Ramos (cell line): ENCODE results near the gene CNN2.

Source experiments
- in situ Hi-C: fragments of 300-500 bp; cut with MboI; formaldehyde crosslinking; loops from one replicate; pipeline ENCODE4 v1.14.3; 2022; ENCODE audit warnings: low sequenced_read_pairs; ENCODE audit not compliant: unreplicated experiment

CNN2 gene

GRCh38 chr19:1074544-1075283, 48.3 kb downstream of the CNN2 start:
- in situ Hi-C loops, result no loop called here

- in situ Hi-C loops, result no loop called here
Measured at GRCh38 chr19:1076046-1076386, 49.6 kb downstream of the CNN2 start.

- in situ Hi-C loops, result no loop called here
Measured at GRCh38 chr19:1076951-1077350, 50.5 kb downstream of the CNN2 start.

GRCh38 chr19:1079566-1080111, 53.2 kb downstream of the CNN2 start:
- in situ Hi-C loops, result no loop called here

GRCh38 chr19:1080360-1081161, 54.2 kb downstream of the CNN2 start:
- in situ Hi-C loops, result no loop called here

GRCh38 chr19:1081301-1082164, 55.1 kb downstream of the CNN2 start:
- in situ Hi-C loops, result no loop called here

- in situ Hi-C loops, result no loop called here
Measured at GRCh38 chr19:1082165-1082927, 55.9 kb downstream of the CNN2 start.

GRCh38 chr19:1082928-1083816, 56.8 kb downstream of the CNN2 start:
- in situ Hi-C loops, result no loop called here

GRCh38 chr19:1084024-1084868, 57.8 kb downstream of the CNN2 start:
- in situ Hi-C loops, result no loop called here

- in situ Hi-C loops, result no loop called here
Measured at GRCh38 chr19:1085053-1085658, 58.7 kb downstream of the CNN2 start.

- in situ Hi-C loops, result no loop called here
Measured at GRCh38 chr19:1085676-1086442, 59.5 kb downstream of the CNN2 start.

GRCh38 chr19:1086613-1087012, 60.2 kb downstream of the CNN2 start:
- in situ Hi-C loops, result no loop called here

GRCh38 chr19:1087813-1088415, 61.5 kb downstream of the CNN2 start:
- in situ Hi-C loops, result no loop called here

- in situ Hi-C loops, result no loop called here
Measured at GRCh38 chr19:1088416-1089010, 62.1 kb downstream of the CNN2 start.
